Adrenal gland (tissue), 12 donors: ENCODE measurements around the gene TMEM108. TPM values are rescaled to one million over a fixed set of nuclear protein-coding genes. Genes with fewer than 3 reads are reported as not detected.

Experiments used
- DNase-seq, 7 donors: peaks; one replicate each; pipeline ENCODE4 v3.0.0-alpha.2; 2019 to 2020
- H3K27ac ChIP-seq, 5 donors: fragments of 200-600 bp; sonication (generic) in 4 of 5; 1 replicate in 3 of 5; 2 replicates in 2 of 5; pipeline versions ENCODE4 v1.5.1 to v1.8.0; 2016 to 2020; ENCODE audit warnings: mild to moderate bottlenecking in 1 of 5
- H3K27me3 ChIP-seq: fragments of 200-600 bp; 2 replicates; pipeline ENCODE4 v1.8.0; 2021
- H3K36me3 ChIP-seq, 2 donors: fragments of 200-600 bp; replicated peaks in 1 of 2; 1 replicate in 1 of 2; 2 replicates in 1 of 2; pipeline versions ENCODE4 v1.5.1 to v1.8.0; 2018 to 2022
- H3K4me1 ChIP-seq, 2 donors: fragments of 200-600 bp; replicated peaks in 1 of 2; 1 replicate in 1 of 2; 2 replicates in 1 of 2; pipeline versions ENCODE4 v1.5.1 to v1.8.0; 2018 to 2021
- H3K4me3 ChIP-seq, 4 donors: fragments of 200-600 bp; sonication (generic) in 3 of 4; one replicate each; pipeline ENCODE4 v1.5.1; 2016 to 2018
- H3K9me3 ChIP-seq, 3 donors: fragments of 200-600 bp; sonication (generic) in 1 of 3; replicated peaks in 1 of 3; 1 replicate in 2 of 3; 2 replicates in 1 of 3; pipeline versions ENCODE4 v1.5.1 to v1.8.0; 2016 to 2021
- POLR2A ChIP-seq, 2 donors: fragments of 450-650 bp; IDR thresholded peaks; one replicate each; pipeline ENCODE4 v1.6.1; 2017; ENCODE audit warnings: antibody characterized with exemption in 2 of 2, mild to moderate bottlenecking in 2 of 2, moderate library complexity in 1 of 2
- WGBS, 4 donors: extraction: QIAGEN DNeasy Blood & Tissue Kit in 2 of 4; methylation state at CpG; one replicate each; pipeline versions ENCODE4 v1.1.5 to v1.1.7; 2013 to 2017; 5-methylcytosine and 5-hydroxymethylcytosine counted together
- intact Hi-C, 2 donors: fragments of 100-400 bp; cut with DNase I; formaldehyde crosslinking; loops; one replicate each; pipeline versions ENCODE4 v1.14.1 to v1.15.0; 2022 to 2023
- polyA plus RNA-seq, 3 donors: library from polyadenylated mRNA; stranded (reverse); fragments of 200-250 nt in 2 of 3; fragments of 350-450 nt in 1 of 3; fragmentation: Illumina TruSeq in 1 of 3; extraction: RNeasy Lipid Tissue Mini Kit (QIAGEN cat#74804) in 1 of 3; gene quantifications; one replicate each; pipeline ENCODE4 v1.2.3, GENCODE V29; 2013 to 2014
- total RNA-seq, 9 donors: library from RNA; depleted of rRNA in 4 of 9; stranded (reverse); fragments of >200 nt in 4 of 9; fragments of 120-200 nt in 1 of 9; fragmentation: NEBNext Ultra II Directional in 1 of 9; extraction: Animal tissue kit (Norgen Biotek cat#: 25700) in 1 of 9; gene quantifications; one replicate each; pipeline versions ENCODE4 v1.1.0 to v1.2.4, GENCODE V29; 2013 to 2023
- TF ChIP-seq, protein P1 (sequence below), 6 experiments: fragments of 450-650 bp in 4 of 6; fragments of 200-600 bp in 2 of 6; sonication (generic) in 1 of 6; IDR thresholded peaks; 1 replicate in 5 of 6; 2 replicates in 1 of 6; pipeline versions ENCODE4 v1.5.1 to v1.8.0; 2016 to 2021; ENCODE audit warnings: antibody characterized with exemption in 6 of 6, mild to moderate bottlenecking in 2 of 6, moderate library complexity in 1 of 6
- donor health status: healthy with polysubstance abuse.
- donor health status: Bipolar disorder and iron deficiency.
- donor health status: DM: yes; HTN: yes; CAD: no.
- donor health status: DM: no; HTN: no; CAD: no.
- donor health status: DM: no; HTN: no; CAD: no.
- donor health status: DM: yes; HTN: yes; CAD: no.

TMEM108 gene
- total and polyA plus RNA-seq, 12 donors, result 0.67 to 38.0 (median 14.8) TPM

DNA sequence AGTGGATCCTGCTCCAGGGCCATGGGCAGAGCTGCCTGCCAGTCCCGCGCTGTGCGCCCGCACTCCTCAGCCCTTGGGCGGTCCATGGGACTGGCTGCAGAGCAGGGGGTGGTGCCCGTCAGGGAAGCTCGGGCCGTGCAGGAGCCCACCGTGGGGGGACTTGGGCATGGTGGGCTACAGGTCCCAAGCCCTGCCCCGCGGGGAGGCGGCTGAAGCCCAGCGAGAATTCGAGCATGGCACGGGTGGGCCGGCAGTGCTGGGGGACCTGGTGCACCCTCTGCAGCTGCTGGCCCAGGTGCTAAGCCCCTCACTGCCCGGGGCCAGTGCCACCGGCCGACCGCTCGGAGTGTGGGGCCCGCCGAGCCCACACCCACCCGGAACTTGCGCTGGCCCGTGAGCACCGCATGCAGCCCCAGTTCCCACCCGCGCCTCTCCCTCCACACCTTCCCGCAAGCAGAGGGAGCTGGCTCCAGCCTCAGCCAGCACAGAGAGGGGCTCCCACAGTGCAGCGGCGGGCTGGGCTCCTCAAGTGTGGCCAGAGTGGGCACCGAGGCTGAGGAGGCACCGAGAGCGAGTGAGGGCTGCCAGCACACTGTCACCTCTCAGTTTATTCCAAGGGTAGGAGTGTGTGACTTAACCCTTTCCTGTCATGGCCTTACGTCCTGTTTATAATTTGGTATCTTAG lies 129.3 kb downstream of the TMEM108 start:
- no peak for DNase-seq
- 94 to 98% (median 98%) methylated on average over 10 to 36 of the region's 36 CpGs for WGBS, 4 donors
- intact Hi-C loops, result no loop called here
- H3K4me1 ChIP-seq, result peaks cover 0 to 10% of the 10 kb centered on the region in 2 donors
- no peak overlapping the region for H3K27ac ChIP-seq
- no peak overlapping the region for H3K4me3 ChIP-seq
- no peaks in the 10 kb centered on the region for H3K27me3 ChIP-seq
- no peak for TF ChIP-seq POLR2A (IDR thresholded peaks at IDR 0.05)
- TF ChIP-seq, protein P1, sequence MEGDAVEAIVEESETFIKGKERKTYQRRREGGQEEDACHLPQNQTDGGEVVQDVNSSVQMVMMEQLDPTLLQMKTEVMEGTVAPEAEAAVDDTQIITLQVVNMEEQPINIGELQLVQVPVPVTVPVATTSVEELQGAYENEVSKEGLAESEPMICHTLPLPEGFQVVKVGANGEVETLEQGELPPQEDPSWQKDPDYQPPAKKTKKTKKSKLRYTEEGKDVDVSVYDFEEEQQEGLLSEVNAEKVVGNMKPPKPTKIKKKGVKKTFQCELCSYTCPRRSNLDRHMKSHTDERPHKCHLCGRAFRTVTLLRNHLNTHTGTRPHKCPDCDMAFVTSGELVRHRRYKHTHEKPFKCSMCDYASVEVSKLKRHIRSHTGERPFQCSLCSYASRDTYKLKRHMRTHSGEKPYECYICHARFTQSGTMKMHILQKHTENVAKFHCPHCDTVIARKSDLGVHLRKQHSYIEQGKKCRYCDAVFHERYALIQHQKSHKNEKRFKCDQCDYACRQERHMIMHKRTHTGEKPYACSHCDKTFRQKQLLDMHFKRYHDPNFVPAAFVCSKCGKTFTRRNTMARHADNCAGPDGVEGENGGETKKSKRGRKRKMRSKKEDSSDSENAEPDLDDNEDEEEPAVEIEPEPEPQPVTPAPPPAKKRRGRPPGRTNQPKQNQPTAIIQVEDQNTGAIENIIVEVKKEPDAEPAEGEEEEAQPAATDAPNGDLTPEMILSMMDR (IDR thresholded peaks at IDR 0.05), result no peak
- H3K9me3 ChIP-seq, result no peaks in the 10 kb centered on the region
- H3K36me3 ChIP-seq, result no peaks in the 10 kb centered on the region

DNA sequence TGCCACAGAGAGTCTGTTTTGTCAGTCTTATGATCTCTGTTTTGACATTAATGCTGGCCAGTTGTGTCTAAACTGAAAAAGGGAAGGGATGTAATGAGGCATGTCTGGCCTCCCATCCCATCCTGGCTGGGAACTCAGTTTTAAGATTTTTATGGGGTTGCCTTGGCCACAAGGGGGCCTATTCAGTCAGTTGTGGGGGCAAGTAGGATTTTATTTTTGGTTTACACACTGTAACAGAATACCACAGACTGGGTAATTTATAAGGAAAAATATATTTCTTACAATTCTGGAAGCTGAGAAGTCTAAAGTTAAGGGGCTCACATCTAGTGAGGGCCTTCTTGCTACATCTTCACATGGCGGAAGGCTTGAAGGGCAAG lies 129.8 kb downstream of the TMEM108 start:
- H3K36me3 ChIP-seq, result no peaks in the 10 kb centered on the region
- no peak overlapping the region for H3K4me3 ChIP-seq
- no peaks in the 10 kb centered on the region for H3K27me3 ChIP-seq
- 95 to 100% (median 99%) methylated on average over 1 of the region's 1 CpG for WGBS, 4 donors
- intact Hi-C loops, result no loop called here
- H3K4me1 ChIP-seq, result peaks cover 0 to 5% of the 10 kb centered on the region in 2 donors
- TF ChIP-seq POLR2A (IDR thresholded peaks at IDR 0.05), result no peak
- TF ChIP-seq, protein P1 (IDR thresholded peaks at IDR 0.05), result no peak
- no peaks in the 10 kb centered on the region for H3K9me3 ChIP-seq
- no peak for DNase-seq
- H3K27ac ChIP-seq, result no peak overlapping the region

DNA sequence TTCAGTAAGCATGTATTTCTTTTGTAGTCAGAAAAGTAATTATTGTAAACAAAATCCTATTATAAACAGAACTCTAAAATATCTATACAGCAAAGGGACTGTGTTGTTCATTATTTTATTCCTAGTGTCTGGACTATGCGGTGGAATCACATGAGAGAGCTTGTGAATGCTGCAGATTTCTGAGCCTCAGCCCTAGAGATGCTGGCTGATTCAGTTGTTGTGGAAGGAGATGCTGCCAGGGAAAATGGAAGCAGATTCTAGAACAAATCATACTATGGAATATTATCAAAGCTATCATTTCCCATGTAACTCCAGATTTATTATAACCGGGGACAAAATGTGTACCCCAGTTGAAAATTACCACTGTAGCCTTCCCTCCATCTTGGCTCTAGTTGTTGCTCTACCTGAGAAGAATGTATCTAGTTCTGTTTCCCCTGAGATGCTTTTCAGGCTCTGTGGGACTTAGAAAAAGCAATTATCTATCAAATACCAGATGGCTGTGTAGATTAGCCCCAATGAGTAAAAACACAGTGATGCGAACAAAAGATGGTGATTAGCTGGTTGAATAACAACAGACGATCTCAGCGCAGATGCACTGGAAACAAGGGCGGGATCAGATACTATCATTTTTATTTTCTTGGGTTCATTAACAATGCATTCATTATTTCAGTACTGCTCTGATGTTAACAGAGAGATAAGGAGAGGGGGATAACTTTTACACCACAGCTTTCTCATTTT lies 131.3 kb downstream of the TMEM108 start:
- Histone ChIP-seq H3K4me1 (peaks cover 0 to 5% of the 10 kb centered on the region in 2 donors), H3K36me3 (no peaks in the 10 kb centered on the region), H3K27ac (no peak overlapping the region), H3K9me3 (no peaks in the 10 kb centered on the region), H3K4me3 (no peak overlapping the region), H3K27me3 (no peaks in the 10 kb centered on the region)
- WGBS, 4 donors, result 84 to 90% (median 88%) methylated on average over 6 of the region's 6 CpGs
- intact Hi-C loops, result no loop called here
- DNase-seq, result no peak
- TF ChIP-seq, protein P1 (IDR thresholded peaks at IDR 0.05), result no peak
- TF ChIP-seq POLR2A (IDR thresholded peaks at IDR 0.05), result no peak

DNA sequence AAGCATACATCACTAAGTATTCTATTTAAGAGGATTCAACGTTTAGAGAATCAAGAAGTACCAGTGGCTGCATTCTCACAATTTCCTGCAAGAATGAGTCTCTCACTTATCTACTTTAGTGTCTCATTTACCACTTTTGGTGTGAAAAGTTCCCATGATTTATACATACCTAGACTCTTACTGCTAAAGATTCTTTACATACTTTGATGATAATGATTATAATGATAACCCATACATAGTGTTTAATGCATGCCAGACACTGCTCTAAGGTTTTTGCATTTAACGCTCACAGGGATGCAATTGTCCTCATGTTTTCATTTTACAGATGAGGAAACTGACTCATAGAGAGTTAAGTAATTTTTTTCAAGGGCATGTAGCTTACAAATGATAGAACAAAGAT lies 133.6 kb downstream of the TMEM108 start:
- Histone ChIP-seq H3K4me1 (peaks cover 0 to 5% of the 10 kb centered on the region in 2 donors), H3K27ac (no peak overlapping the region), H3K4me3 (no peak overlapping the region), H3K36me3 (no peaks in the 10 kb centered on the region), H3K27me3 (no peaks in the 10 kb centered on the region), H3K9me3 (no peaks in the 10 kb centered on the region)
- DNase-seq, result no peak
- intact Hi-C loops, result no loop called here
- TF ChIP-seq, protein P1 (IDR thresholded peaks at IDR 0.05), result no peak
- TF ChIP-seq POLR2A (IDR thresholded peaks at IDR 0.05), result no peak
- WGBS, 4 donors, result 64 to 68% (median 65%) methylated on average over 2 of the region's 2 CpGs
